Neural progenitor cell (in vitro differentiated cells): ENCODE results near the gene ARSD. TPM values are rescaled to one million over a fixed set of nuclear protein-coding genes. Genes with fewer than 3 reads are reported as not detected.
A peak's percentile ranks its signal among the peaks of the same experiment; 100 is the strongest.
"Not testable (repeated sequence)": the region's sequence is repeated elsewhere in the genome, so short reads cannot be mapped to it uniquely, and the experiment has no call there.

Experiments used
- DNase-seq: peaks from one replicate; pipeline ENCODE4 v3.0.0-alpha.2; 2016; ENCODE audit warnings: low spot score
- H2AFZ ChIP-seq: fragments of 200-600 bp; sonication (generic); replicated peaks from 2 replicates; pipeline ENCODE4 v1.6.1; 2016; ENCODE audit warnings: antibody characterized with exemption
- H3F3A ChIP-seq: fragments of 200-600 bp; sonication (generic); 2 replicates; pipeline ENCODE4 v1.6.1; 2016; ENCODE audit warnings: antibody characterized with exemption, low read depth
- H3K27ac ChIP-seq: fragments of 200-600 bp; sonication (generic); 2 replicates; pipeline ENCODE4 v1.5.1; 2016; ENCODE audit warnings: mild to moderate bottlenecking
- H3K27me3 ChIP-seq: fragments of 200-600 bp; sonication (generic); 2 replicates; pipeline ENCODE4 v1.6.1; 2016; ENCODE audit warnings: mild to moderate bottlenecking, moderate library complexity
- H3K36me3 ChIP-seq: fragments of 200-600 bp; sonication (generic); 2 replicates; pipeline ENCODE4 v1.5.1; 2016
- H3K4me1 ChIP-seq: fragments of 200-600 bp; sonication (generic); 2 replicates; pipeline ENCODE4 v1.6.1; 2016; ENCODE audit warnings: mixed run types
- H3K4me2 ChIP-seq: fragments of 200-600 bp; sonication (generic); 2 replicates; pipeline ENCODE4 v1.6.1; 2016
- H3K4me3 ChIP-seq: fragments of 200-600 bp; sonication (generic); 2 replicates; pipeline ENCODE4 v1.5.1; 2016
- H3K79me2 ChIP-seq: fragments of 200-600 bp; sonication (generic); 2 replicates; pipeline ENCODE4 v1.6.1; 2016; ENCODE audit warnings: low read depth
- H3K9ac ChIP-seq: fragments of 200-600 bp; sonication (generic); 2 replicates; pipeline ENCODE4 v1.6.1; 2016
- H3K9me3 ChIP-seq: fragments of 200-600 bp; sonication (generic); 2 replicates; pipeline ENCODE4 v1.5.1; 2016; ENCODE audit warnings: low read depth
- H4K20me1 ChIP-seq: fragments of 200-600 bp; sonication (generic); 2 replicates; pipeline ENCODE4 v1.6.1; 2016; ENCODE audit warnings: low read depth
- H3K27ac Mint-ChIP-seq: 3 replicates; pipeline ENCODE4 v1.8.0; 2021; ENCODE audit warnings: mixed read lengths
- H3K27me3 Mint-ChIP-seq: 2 replicates; pipeline ENCODE4 v1.8.0; 2022; ENCODE audit warnings: low read depth, mild to moderate bottlenecking, inconsistent platforms, moderate library complexity, mixed read lengths; ENCODE audit not compliant: insufficient read depth
- H3K36me3 Mint-ChIP-seq: 3 replicates; pipeline ENCODE4 v1.8.0; 2021; ENCODE audit warnings: mixed read lengths
- H3K4me1 Mint-ChIP-seq: 3 replicates; pipeline ENCODE4 v1.8.0; 2021; ENCODE audit warnings: mixed read lengths
- H3K4me3 Mint-ChIP-seq: 3 replicates; pipeline ENCODE4 v1.8.0; 2021; ENCODE audit warnings: mild to moderate bottlenecking, moderate library complexity, mixed read lengths
- H3K9me3 Mint-ChIP-seq: 3 replicates; pipeline ENCODE4 v1.8.0; 2020; ENCODE audit warnings: mixed read lengths
- EZH2 ChIP-seq: fragments of 200-600 bp; sonication (generic); IDR thresholded peaks from 2 replicates; pipeline ENCODE4 v1.6.1; 2017; ENCODE audit warnings: antibody characterized with exemption, mild to moderate bottlenecking, moderate library complexity
- EZH2phosphoT487 ChIP-seq: fragments of 200-600 bp; sonication (generic); IDR thresholded peaks from 2 replicates; pipeline ENCODE4 v1.6.1; 2017; ENCODE audit warnings: antibody characterized with exemption
- total RNA-seq: library from RNA; depleted of rRNA; stranded (reverse); fragments of >200 nt; gene quantifications from 2 replicates; pipeline ENCODE4 v1.2.3, GENCODE V29; 2015; ENCODE audit warnings: low replicate concordance
- TF ChIP-seq, protein P1 (sequence below): fragments of 200-600 bp; sonication (generic); IDR thresholded peaks from 2 replicates; pipeline ENCODE4 v1.5.1; 2017; ENCODE audit warnings: antibody characterized with exemption, mild to moderate bottlenecking

Gene ARSD
- total RNA-seq, 1 donor from 2014 or later = 4.3 TPM

DNA sequence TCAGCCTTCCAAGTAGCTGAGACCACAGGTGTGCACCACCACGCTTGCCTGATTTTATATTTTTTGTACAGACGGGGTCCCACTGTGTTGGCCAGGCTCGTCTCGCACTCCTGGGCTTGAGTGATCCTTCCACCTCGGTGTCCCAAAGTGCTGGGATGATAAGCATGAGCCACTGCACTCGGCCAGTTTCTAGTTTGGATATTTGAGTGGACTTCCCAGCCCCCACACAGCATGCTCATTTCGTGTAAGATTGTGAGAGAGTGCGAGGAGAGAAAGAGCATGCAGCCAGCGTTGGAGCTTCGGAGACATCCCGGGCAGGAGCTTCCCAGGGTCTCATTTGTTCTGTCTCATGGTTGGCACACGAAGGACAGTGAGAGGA lies 31.8 kb downstream of the ARSD start:
- Histone ChIP-seq H3K9ac (no peak overlapping the region), H3K4me3 (no peak overlapping the region), H4K20me1 (no peaks in the 10 kb centered on the region), H3K27ac (no peak overlapping the region), H2AFZ (peak overlapping the region; percentile 66), H3K36me3 (no peaks in the 10 kb centered on the region), H3F3A (peaks cover 22% of the 10 kb centered on the region), H3K9me3 (no peaks in the 10 kb centered on the region), H3K4me2 (peak overlapping the region; percentile 69), H3K27me3 (no peaks in the 10 kb centered on the region), H3K4me1 (peaks cover 23% of the 10 kb centered on the region), H3K79me2 (no peaks in the 10 kb centered on the region)
- H3K27me3 Mint-ChIP-seq = peaks cover 5% of the 10 kb centered on the region
- H3K36me3 Mint-ChIP-seq = peaks cover 14% of the 10 kb centered on the region
- H3K27ac Mint-ChIP-seq = peak overlapping the region; percentile 68
- peaks cover 2% of the 10 kb centered on the region for H3K9me3 Mint-ChIP-seq
- DNase-seq = no peak
- no peak for TF ChIP-seq EZH2
- TF ChIP-seq, protein P1, sequence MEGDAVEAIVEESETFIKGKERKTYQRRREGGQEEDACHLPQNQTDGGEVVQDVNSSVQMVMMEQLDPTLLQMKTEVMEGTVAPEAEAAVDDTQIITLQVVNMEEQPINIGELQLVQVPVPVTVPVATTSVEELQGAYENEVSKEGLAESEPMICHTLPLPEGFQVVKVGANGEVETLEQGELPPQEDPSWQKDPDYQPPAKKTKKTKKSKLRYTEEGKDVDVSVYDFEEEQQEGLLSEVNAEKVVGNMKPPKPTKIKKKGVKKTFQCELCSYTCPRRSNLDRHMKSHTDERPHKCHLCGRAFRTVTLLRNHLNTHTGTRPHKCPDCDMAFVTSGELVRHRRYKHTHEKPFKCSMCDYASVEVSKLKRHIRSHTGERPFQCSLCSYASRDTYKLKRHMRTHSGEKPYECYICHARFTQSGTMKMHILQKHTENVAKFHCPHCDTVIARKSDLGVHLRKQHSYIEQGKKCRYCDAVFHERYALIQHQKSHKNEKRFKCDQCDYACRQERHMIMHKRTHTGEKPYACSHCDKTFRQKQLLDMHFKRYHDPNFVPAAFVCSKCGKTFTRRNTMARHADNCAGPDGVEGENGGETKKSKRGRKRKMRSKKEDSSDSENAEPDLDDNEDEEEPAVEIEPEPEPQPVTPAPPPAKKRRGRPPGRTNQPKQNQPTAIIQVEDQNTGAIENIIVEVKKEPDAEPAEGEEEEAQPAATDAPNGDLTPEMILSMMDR = no peak
- no peak for TF ChIP-seq EZH2phosphoT487
- H3K4me1 Mint-ChIP-seq = peaks cover 29% of the 10 kb centered on the region
- H3K4me3 Mint-ChIP-seq = peak overlapping the region; percentile 72

DNA sequence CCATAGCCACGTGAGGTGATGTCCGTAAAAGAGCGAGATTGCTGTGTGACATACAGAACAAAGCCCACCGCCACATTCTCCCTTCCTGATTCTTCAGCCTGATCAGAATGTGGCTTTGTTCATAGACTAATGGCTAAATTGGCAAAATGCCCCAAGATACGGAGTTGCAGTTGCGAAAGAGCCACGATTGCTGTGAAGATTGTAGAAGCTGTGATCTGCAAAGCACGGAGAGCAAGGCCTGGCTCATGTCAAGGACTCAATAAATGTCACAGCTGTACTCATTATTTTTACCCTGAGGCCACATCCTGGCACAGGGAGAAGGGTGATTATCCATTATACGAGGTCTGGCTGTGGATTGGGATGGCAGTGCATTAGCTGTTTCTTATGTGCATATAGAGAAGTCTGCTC lies 34.2 kb downstream of the ARSD start:
- H3K36me3 Mint-ChIP-seq = peaks cover 11% of the 10 kb centered on the region
- Histone ChIP-seq H3K4me1 (peaks cover 40% of the 10 kb centered on the region), H3K4me3 (no peak overlapping the region), H2AFZ (no peak overlapping the region), H3K9ac (no peak overlapping the region), H3K9me3 (no peaks in the 10 kb centered on the region), H3K27ac (no peak overlapping the region), H4K20me1 (no peaks in the 10 kb centered on the region), H3K27me3 (no peaks in the 10 kb centered on the region), H3K4me2 (no peak overlapping the region), H3K79me2 (no peaks in the 10 kb centered on the region), H3F3A (peaks cover 43% of the 10 kb centered on the region), H3K36me3 (no peaks in the 10 kb centered on the region)
- H3K27ac Mint-ChIP-seq = no peak overlapping the region
- H3K9me3 Mint-ChIP-seq = peaks cover 2% of the 10 kb centered on the region
- H3K27me3 Mint-ChIP-seq = peaks cover 3% of the 10 kb centered on the region
- TF ChIP-seq EZH2 (no peak), EZH2phosphoT487 (no peak)
- DNase-seq = no peak
- H3K4me1 Mint-ChIP-seq = peaks cover 47% of the 10 kb centered on the region
- H3K4me3 Mint-ChIP-seq = no peak overlapping the region

DNA sequence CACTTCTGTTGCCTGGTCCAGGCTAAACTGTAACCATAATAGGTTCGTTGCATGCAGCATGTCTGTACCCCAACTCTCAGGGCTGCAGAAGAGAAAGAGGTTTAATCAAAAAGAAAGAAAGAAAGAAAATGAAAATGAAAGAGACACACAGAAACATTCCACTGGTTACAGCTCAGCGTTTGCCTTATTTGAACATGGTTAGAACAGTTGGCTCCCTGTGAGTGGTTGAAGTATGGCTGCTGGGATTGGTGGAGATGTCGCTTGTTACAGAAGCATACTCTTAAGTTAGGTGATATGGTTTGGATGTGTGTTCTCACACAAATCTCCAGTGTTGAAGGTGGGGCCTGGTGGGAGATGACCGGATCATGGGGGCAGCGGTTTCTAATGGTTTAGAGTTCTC lies 36.3 kb downstream of the ARSD start:
- TF ChIP-seq EZH2 (no peak), EZH2phosphoT487 (no peak)
- TF ChIP-seq, protein P1 = no peak
- H3K4me1 Mint-ChIP-seq = peaks cover 47% of the 10 kb centered on the region
- peaks cover 4% of the 10 kb centered on the region for H3K27me3 Mint-ChIP-seq
- peaks cover 43% of the 10 kb centered on the region for H3F3A ChIP-seq
- H3K27ac Mint-ChIP-seq = no peak overlapping the region
- peaks cover 2% of the 10 kb centered on the region for H3K9me3 Mint-ChIP-seq
- H3K36me3 ChIP-seq = no peaks in the 10 kb centered on the region
- no peak overlapping the region for H3K4me3 ChIP-seq
- H3K4me1 ChIP-seq = peaks cover 28% of the 10 kb centered on the region
- H2AFZ ChIP-seq = no peak overlapping the region
- H3K36me3 Mint-ChIP-seq = peaks cover 11% of the 10 kb centered on the region
- no peak for DNase-seq
- H3K27ac ChIP-seq = no peak overlapping the region
- H3K9ac ChIP-seq = no peak overlapping the region
- H3K27me3 ChIP-seq = no peaks in the 10 kb centered on the region
- no peak overlapping the region for H3K4me3 Mint-ChIP-seq
- H3K4me2 ChIP-seq = no peak overlapping the region
- no peaks in the 10 kb centered on the region for H3K79me2 ChIP-seq
- H3K9me3 ChIP-seq = no peaks in the 10 kb centered on the region
- no peaks in the 10 kb centered on the region for H4K20me1 ChIP-seq

DNA sequence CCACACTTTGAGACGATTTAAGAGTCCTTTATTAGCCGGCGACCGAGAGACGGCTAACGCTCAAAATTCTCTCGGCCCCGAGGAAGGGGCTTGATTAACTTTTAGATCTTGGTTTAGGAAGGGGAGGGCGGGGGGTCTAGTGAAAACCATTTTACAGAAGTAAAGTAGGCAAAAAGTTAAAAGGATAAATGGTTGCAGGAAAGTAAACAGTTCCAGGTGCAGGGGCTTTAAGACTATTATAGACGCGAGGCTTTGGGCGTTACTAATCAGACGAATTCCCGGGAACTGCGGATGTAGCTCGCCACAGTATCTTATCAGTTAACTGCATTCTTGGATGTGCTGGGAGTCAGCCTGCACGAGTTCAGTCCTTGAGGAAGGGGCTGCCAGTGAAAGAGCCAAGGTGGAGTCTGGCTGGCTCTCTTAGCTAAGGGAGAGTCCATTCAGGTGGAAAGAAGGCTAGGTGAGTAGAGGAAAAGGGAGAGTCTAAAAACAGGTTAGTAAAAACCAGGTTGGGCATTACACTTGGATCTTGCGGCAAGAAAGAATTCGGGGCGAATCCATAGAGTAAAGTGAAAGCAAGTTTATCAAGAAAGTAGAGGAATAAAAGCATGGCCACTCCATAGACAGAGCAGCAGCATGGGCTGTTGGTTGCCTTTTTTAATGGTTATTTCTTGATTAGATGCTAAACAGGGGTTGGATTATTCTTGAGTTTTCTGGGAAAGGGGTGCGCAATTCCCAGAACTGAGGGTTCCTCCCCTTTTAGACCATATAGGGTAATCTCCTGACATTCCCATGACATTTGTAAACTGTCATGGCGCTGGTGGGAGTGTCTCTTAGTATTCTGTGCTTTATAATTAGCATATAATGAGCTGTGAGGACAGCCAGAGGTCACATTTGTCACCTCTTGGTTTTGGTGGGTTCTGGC lies 38.3 kb downstream of the ARSD start:
- H3F3A ChIP-seq = peaks cover 36% of the 10 kb centered on the region
- H3K27me3 ChIP-seq, H3K9ac ChIP-seq, H3K9me3 Mint-ChIP-seq, H3K4me3 ChIP-seq, H2AFZ ChIP-seq, H3K36me3 ChIP-seq, H3K27me3 Mint-ChIP-seq, H3K9me3 ChIP-seq, H3K79me2 ChIP-seq, H4K20me1 ChIP-seq, H3K27ac Mint-ChIP-seq: not testable (repeated sequence)
- peak overlapping the region; percentile 20 for H3K4me2 ChIP-seq
- H3K4me1 Mint-ChIP-seq = peaks cover 44% of the 10 kb centered on the region
- H3K4me1 ChIP-seq = peaks cover 22% of the 10 kb centered on the region
- H3K36me3 Mint-ChIP-seq = peaks cover 14% of the 10 kb centered on the region
- DNase-seq = peak; percentile 17
- H3K27ac ChIP-seq = peak overlapping the region; percentile 76
- peak overlapping the region; percentile 3 for H3K4me3 Mint-ChIP-seq
